ENCODE results near the gene G3BP2. TPM values are rescaled to one million over a fixed set of nuclear protein-coding genes. Genes with fewer than 3 reads are reported as not detected.
A peak's percentile ranks its signal among the peaks of the same experiment; 100 is the strongest.

The G3BP2 gene
- total and polyA plus RNA-seq, 2 of the 13 experiments (the other 11 are each of a cell fraction or from before 2014, with no cell fraction given), result 51.7 to 179 TPM

DNA sequence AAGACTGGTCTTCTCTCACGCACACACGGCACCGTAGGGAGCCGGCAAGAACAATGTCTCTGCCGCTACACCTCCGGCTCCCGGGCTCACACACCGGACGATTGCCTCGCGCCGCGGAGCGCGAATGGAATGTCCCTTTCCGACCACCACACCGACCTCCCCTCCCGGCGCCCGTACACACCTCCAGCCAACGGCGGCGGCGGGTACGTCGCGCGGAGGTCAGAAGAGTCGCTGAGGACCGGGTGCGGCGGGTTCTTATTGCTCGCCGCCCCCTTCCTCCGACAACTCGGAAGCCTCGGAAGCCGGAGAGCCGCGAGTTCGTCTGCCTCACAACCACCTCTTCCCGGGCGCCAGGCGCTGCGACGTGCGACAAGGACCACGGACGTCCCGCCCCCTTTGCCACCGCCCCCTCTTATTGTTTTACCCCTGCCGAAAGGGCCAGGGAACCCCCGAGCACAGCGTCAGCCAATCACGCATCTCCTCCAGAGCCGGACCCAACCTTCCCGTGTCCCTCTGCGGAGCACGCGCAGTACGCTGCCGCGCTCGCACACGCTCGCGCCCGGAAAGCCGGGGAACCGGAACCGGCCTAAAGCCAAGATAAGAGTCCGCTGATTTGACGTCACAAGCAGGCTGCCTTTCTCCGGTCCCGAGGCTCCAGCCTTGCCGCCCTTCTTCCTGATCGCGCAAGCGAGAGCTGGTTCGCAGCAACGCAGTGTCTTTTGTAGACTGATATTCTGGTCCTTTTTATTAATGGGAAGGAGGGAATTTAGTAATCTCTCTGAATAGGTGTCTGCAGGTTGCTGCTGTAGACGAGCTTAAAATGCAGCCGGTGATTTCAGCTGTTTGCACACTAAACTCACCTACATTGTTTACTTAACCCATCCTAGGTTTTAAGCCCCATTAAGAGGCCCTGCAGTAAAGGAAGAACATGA, at the start of gene G3BP2 (continued):
- TF ChIP-seq ZNF264 (CRISPR knock-in tag; IDR thresholded peaks at IDR 0.05) (peak; percentile 77), XRCC5 (optimal IDR thresholded peaks at IDR 0.05; ENCODE audit: low read length) (peak; percentile 48), MAFG (CRISPR knock-in tag; IDR thresholded peaks at IDR 0.05) (no peak), SKIL (CRISPR knock-in tag; IDR thresholded peaks at IDR 0.05; ENCODE audit: borderline replicate concordance) (no peak), ZNF737 (CRISPR knock-in tag; IDR thresholded peaks at IDR 0.05; ENCODE audit: borderline replicate concordance) (peak; percentile 74; the same call in 1 of the 2 replicates), SMAD3 (CRISPR knock-in tag; IDR thresholded peaks at IDR 0.05) (no peak), AKAP8 (CRISPR knock-in tag; IDR thresholded peaks at IDR 0.05) (peak; percentile 37; the same call in 1 of the 2 replicates), ZNF431 (CRISPR knock-in tag; IDR thresholded peaks at IDR 0.05; ENCODE audit: borderline replicate concordance, low read depth) (no peak; the same call in 1 of the 2 replicates), ZSCAN9 (CRISPR knock-in tag; IDR thresholded peaks at IDR 0.05; ENCODE audit: borderline replicate concordance) (peak; percentile 17; the same call in 1 of the 2 replicates), YEATS2 (CRISPR knock-in tag; IDR thresholded peaks at IDR 0.05; ENCODE audit: borderline replicate concordance) (peak; percentile 89; the same call in 1 of the 2 replicates), MTF2 (CRISPR knock-in tag; IDR thresholded peaks at IDR 0.05; ENCODE audit: borderline replicate concordance) (peak; percentile 71; the same call in 1 of the 2 replicates), CAMTA2 (CRISPR knock-in tag; IDR thresholded peaks at IDR 0.05; ENCODE audit: borderline replicate concordance) (no peak), MEIS2 (CRISPR knock-in tag; IDR thresholded peaks at IDR 0.05) (no peak; the same call in 1 of the 2 replicates), MEF2D (CRISPR knock-in tag; IDR thresholded peaks at IDR 0.05) (peak; percentile 62), ZKSCAN5 (CRISPR knock-in tag; IDR thresholded peaks at IDR 0.05) (no peak), KLF15 (CRISPR knock-in tag; IDR thresholded peaks at IDR 0.05; ENCODE audit: borderline replicate concordance) (peak; percentile 49; the same call in 1 of the 2 replicates), REST (IDR thresholded peaks at IDR 0.05; ENCODE audit: borderline replicate concordance in 1 of 2, low read depth in 1 of 2, low read length in 2 of 2) (no peak; a peak in 1 of 4 replicates)
- TF ChIP-seq, protein P1, sequence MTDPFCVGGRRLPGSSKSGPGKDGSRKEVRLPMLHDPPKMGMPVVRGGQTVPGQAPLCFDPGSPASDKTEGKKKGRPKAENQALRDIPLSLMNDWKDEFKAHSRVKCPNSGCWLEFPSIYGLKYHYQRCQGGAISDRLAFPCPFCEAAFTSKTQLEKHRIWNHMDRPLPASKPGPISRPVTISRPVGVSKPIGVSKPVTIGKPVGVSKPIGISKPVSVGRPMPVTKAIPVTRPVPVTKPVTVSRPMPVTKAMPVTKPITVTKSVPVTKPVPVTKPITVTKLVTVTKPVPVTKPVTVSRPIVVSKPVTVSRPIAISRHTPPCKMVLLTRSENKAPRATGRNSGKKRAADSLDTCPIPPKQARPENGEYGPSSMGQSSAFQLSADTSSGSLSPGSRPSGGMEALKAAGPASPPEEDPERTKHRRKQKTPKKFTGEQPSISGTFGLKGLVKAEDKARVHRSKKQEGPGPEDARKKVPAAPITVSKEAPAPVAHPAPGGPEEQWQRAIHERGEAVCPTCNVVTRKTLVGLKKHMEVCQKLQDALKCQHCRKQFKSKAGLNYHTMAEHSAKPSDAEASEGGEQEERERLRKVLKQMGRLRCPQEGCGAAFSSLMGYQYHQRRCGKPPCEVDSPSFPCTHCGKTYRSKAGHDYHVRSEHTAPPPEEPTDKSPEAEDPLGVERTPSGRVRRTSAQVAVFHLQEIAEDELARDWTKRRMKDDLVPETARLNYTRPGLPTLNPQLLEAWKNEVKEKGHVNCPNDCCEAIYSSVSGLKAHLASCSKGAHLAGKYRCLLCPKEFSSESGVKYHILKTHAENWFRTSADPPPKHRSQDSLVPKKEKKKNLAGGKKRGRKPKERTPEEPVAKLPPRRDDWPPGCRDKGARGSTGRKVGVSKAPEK (CRISPR knock-in tag; IDR thresholded peaks at IDR 0.05; ENCODE audit: borderline replicate concordance), result no peak; the same call in 1 of the 2 replicates

Data from HepG2 (cell line).